Measurements from ENCODE around the gene NUCB1.
"Not testable (repeated sequence)": the region's sequence is repeated elsewhere in the genome, so short reads cannot be mapped to it uniquely, and the experiment has no call there.

Gene NUCB1

DNA sequence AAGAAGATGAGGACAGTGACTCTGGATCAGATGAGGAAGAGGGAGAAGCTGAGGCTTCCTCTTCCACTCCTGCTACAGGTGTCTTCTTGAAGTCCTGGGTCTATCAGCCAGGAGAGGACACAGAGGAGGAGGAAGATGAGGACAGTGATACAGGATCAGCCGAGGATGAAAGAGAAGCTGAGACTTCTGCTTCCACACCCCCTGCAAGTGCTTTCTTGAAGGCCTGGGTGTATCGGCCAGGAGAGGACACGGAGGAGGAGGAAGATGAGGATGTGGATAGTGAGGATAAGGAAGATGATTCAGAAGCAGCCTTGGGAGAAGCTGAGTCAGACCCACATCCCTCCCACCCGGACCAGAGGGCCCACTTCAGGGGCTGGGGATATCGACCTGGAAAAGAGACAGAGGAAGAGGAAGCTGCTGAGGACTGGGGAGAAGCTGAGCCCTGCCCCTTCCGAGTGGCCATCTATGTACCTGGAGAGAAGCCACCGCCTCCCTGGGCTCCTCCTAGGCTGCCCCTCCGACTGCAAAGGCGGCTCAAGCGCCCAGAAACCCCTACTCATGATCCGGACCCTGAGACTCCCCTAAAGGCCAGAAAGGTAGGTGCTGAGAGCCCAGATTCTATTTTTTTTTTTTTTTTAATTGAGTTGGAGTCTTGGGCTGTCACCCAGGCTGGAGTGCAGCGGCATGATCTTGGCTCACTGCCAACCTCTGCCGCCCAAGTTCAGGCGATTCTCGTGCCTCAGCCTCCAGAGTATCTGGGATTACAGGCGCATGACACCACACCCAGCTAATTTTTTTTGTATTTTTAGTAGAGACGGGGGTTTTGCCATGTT lies 25.6 kb upstream of the NUCB1 start:
- no peak for DNase-seq (ENCODE audit: low read depth in 2 of 2)

DNA sequence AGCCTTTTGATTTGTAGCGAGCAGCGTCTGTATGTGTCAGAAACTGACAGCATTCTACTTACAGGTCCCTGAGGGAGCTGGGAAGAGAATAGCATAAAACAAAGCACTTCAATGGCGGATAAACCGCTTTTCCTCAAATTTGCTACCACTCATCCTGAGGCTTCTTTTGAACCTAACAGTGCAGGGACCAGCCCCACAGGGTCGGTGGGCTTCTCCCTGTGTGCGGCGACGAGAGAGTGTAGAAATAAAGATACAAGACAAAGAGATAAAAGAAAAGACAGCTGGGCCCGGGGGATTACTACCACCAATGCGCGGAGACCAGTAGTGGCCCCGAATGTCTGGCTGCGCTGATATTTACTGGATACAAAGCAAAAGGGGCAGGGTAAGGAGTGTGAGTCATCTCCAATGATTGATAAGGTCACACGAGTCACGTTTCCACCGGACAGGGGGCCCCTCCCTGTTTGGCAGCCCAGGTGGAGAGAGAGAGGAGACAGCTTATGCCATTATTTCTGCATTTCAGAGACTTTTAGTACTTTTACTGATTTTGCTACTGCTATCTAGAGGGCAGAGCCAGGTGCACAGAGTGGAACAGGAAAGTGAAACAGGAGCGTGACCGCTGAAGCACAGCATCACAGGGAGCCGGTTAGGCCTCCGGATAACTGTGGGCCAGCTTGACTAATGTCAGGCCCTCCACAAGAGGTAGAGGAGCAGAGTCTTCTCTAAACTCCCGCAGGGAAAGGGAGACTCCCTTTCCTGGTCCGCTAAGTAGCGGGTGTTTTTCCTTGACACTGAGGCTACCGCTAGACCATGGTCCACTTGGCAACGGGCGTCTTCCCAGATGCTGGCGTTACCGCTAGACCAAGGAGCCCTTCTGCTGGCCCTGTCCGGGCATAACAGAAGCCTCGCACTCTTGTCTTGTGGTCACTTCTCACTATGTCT lies 23.8 kb upstream of the NUCB1 start:
- DNase-seq (ENCODE audit: low read depth in 2 of 2) = not testable (repeated sequence)

DNA sequence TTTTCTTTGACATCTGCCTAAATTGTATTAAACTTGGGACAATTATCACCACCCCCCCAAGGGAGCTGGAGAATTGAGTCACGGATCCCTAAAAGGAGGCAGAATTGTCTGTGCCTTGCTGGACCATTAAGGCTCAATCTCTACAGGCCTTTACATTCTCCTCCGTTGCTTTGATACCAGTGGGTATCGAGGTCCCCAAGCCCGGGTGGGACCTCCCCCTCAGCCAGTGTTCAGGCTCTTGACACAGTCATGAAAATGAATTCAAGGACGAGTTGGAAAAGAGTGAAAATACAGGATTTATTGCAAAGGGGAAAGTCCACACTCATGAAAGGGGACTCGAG lies 22.3 kb upstream of the NUCB1 start:
- no peak for DNase-seq (ENCODE audit: low read depth in 2 of 2)

DNA sequence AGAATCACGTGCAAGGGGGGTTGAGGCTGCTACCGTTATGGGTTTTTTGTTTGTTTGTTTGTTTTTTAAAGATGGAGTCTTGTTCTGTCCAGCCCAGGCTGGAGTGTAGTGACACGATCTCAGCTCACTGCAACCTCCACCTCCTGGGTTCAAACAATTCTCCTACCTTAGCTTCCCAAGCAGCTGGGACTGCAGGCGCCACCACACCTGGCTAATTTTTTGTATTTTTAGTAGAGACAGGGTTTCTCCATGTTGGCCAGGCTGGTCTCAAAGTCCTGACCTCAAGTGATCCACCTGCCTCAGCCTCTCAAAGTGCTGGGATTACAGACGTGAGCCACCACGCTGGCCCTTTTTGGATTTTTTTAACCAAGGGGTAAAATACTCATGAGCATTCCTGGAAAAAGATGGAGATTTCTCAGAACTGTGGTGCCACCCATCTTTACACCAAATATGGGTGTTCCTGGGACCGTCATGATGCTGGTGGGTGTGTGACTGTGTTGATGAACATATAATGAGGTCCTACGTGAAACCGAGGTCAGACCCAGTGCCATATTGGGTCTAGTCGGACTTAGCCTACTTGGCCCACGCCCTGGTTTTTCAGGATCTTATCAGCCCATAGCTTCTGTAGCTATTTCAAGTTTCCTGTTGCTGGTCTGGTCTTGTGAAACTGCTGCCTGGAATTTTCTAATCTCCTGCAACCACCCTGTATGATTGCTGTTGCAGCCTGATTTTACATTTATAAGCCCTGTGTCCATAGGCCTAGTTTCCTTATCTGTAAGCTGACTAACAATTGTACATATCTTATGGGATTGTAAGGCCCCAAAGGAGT lies 21.7 kb upstream of the NUCB1 start:
- DNase-seq (ENCODE audit: low read depth in 2 of 2) = no peak

DNA sequence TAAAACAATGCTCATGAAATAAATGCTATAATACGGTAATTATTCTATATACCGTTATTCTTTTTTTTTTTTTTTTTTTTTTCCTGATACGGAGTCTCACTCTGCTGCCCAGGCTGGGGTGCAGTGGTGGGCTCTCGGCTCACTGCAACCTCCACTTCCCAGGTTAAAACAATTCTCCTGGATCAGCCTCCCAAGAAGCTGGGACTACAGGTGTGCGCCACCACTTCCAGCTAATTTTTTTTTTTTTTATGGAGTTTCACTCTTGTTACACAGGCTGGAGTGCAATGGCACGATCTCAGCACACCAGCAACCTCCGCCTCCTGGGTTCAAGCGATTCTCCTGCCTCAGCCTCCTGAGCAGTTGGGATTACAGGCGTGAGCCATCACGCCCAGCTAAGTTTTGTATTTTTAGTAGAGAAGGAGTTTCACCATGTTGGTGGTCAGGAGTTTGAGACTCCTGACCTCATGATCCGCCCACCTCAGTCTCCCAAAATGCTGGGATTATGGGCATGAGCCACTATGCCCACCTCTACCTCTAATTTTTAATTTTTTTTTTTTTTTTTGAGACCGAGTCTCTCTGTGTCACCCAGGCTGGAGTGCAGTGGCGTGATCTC lies 21.0 kb upstream of the NUCB1 start:
- DNase-seq (ENCODE audit: low read depth in 2 of 2) = no peak

DNA sequence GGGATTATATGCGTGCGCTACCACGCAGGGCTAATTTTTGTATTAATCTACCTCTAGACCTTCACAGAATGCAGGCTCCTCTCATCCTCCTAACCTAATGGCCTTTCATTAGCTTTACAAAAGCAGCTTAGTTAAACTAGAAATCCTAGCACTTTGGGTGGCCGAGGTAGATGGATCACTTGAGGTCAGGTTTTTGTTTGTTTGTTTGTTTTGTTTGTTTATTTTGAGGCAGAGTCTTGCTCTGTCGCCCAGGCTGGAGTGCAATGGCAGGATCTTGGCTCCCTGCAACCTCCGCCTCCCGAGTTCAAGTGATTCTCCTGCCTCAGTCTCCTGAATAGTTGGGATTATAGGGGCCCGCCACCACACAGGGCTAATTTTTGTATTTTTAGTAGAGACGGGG lies 20.4 kb upstream of the NUCB1 start:
- DNase-seq (ENCODE audit: low read depth in 2 of 2) = not testable (repeated sequence)

DNA sequence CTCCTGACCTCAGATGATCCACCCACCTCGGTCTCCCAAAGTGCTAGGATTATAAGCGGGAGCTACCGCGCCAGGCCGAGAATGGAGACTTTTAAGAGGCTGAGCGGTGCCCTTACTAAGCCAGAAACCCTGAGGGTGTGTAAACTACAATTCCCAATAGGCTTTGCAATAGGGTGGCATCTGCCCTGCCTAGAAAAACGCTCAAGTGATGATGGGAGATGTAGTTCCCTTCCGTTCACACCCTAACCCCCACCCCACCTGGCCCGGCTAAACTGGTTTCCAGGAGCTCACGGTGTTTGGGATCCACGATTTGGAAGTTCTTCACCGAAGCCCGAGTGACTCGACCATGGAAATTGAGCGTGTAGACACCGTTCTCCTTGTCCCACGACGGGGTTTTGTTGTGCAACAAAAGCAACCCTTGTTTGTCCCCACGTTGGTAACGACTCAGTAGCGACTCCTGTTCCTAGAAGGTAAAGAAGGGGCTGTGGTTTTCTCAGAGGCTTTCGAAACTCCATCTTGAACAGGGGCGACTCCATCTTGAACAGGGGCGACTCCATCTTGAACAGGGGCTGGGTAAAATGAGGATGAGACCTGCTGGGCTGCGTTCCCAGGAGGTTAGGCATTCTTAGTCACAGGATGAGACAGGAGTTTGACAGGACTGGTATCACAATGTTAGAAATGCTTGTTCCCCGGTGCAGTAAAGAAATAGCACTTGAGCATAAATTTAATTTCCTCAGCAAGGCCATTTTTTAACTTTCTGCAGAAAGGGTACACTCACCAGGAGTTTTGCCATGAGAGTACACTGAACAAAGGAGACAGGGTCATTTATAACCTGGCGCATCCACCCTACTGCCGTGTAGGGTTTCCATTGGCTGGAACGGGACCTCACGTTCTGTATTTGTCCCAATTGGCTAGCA lies 18.1 kb upstream of the NUCB1 start:
- no peak for DNase-seq (ENCODE audit: low read depth in 2 of 2)

DNA sequence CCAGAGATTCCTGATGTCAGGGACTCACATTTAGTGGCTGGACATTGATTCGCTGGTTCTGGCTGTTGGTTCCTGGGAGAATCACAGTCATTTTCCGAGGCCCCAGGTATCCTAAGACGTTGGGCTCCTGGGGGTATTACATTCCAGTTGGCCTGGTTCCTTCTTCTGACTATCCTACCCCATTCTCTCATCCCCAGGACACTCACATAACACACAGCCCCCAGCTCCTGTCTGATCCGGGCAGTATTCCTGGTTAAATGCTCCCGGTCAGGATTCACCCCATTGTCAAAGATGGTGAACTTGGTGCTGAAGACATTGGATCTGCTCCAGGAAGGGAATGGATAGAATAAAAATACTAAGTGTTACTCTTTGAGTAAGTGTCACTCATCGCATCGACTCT lies 16.4 kb upstream of the NUCB1 start:
- no peak for DNase-seq (ENCODE audit: low read depth in 2 of 2)

DNA sequence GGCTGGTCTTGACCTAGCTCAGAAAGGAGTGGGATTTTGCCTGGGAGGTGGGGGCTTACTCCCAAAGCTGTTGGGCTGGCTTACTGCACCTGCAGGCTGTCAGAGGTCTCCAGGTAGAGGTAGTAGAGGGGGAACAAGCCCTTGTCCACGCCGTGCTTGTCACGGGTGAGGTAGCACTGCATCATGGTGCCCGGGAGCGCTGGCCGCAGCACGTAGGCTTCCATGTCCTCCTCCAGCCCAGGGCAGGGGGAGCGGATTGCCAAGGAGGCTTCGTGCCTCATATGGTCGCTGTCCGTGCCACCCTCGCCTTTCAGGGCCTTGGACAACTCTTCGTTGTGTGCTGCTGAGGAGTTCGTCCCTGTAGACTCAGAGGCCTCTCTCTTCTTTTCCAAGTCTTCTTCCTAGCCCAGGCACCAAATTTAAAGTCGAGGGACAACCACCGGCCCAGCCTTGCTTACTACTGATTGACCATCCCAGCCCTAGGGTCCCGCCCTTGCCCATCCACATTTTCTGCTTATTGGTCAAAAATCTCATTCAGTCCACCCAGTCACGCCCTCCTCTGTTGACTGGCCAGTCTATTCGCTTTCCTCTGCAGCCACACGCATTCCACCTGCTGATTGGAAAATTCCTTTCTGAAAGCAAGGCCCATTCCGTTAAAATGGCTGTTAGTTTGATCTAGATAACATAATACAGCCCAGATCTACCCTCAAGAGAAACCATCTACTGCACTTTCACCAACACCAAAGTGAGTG lies 12.1 kb upstream of the NUCB1 start:
- DNase-seq (ENCODE audit: low read depth in 2 of 2) = no peak

DNA sequence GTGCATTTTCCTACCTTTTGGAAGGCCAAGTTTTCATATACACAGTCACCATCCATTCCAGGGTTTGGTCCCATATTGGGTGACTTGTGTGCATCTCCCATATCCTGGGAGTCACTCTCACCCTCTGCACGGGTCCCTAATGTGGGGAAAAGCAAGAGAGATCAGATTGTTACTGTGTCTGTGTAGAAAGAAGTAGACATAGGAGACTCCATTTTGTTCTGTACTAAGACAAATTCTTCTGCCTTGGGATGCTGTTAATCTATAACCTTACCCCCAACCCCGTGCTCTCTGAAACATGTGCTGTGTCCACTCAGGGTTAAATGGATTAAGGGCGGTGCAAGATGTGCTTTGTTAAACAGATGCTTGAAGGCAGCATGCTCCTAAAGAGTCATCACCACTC lies 10.6 kb upstream of the NUCB1 start:
- not testable (repeated sequence) for DNase-seq (ENCODE audit: low read depth in 2 of 2)

DNA sequence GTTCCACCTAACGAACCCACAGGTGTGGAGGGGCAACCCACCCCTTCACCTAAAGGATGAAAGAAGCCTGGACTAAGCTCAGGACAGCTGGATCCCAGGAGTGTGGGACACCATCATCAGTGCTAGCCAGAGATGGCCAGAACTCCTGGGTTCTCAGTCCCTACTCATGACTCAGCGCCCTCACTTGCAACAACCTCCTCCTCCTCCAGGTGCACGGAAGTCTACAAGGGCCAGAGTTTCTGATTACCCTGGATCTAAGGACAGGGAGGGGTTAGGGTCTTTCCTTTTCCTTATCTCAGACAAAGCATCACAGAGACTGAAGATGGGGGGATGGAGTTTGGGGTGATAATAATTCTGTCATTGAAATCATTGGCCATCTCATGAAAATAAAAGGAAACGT lies 9.6 kb upstream of the NUCB1 start:
- no peak for DNase-seq (ENCODE audit: low read depth in 2 of 2)

DNA sequence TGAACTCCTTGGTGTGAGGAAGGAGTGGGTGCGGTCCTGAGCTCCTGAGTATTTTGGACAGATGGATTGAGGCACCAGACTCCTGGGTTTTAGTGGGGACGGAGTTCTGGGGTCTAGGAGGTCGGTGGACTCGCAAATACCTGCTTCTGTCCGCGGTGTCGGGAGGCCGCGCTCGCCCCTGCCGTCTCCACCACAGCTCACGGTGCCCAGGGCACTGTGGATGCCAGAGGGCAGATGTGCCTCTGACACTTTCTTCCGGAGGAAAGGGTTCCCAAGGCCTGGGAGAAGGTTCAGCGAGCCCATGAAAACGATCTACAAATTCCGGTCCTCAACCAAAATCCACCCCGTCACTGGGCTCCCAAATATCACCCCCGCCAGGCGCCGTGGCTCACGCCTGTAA lies 4.9 kb upstream of the NUCB1 start:
- DNase-seq (ENCODE audit: low read depth in 2 of 2) = no peak

DNA sequence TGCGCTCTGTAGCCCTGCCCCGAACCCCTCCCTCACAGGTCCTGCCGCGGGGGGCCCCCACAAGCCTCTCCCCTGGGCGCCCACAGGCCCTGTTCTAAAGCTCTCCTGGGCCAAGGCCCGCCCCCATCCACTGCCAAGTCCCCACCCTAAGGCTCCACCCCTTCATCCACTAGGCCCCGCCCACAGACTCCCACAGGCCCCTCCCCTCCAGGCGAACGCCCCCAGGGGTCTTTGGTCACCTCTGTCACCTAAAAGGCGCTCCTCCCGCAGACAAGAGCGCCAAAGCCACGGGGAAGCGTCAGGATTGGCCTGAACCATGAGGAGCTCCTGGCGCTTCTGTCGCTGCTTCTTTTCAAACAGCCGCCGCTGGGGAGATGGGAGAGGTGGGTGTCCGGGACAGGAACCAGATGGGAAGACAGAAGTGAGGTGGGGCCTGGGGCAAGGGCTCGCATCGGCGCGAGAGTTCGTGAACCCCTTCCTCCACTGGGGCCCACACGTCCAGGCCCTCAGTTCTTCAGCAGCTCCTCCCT lies 3.9 kb upstream of the NUCB1 start:
- DNase-seq (ENCODE audit: low read depth in 2 of 2) = no peak

DNA sequence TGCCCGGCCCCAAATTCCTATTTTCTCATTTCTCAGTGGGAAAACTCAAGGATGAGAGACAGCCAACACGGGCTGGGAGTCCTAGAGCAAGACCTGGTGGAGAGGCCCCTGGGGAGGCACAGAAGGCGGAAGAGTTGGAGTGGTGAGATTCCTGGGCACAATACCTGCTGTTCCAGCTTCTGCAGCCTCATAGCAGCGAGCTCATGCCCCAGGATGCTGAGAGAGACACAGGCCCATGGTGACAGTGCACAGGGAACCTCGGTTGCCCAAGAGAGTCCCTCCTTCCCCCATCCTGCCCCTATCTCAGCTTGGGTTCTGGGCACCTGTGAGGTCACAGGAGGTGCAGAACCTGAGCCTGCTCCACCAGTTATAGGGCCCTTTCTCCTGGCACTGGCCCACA lies 2.9 kb upstream of the NUCB1 start:
- no peak for DNase-seq (ENCODE audit: low read depth in 2 of 2)

DNA sequence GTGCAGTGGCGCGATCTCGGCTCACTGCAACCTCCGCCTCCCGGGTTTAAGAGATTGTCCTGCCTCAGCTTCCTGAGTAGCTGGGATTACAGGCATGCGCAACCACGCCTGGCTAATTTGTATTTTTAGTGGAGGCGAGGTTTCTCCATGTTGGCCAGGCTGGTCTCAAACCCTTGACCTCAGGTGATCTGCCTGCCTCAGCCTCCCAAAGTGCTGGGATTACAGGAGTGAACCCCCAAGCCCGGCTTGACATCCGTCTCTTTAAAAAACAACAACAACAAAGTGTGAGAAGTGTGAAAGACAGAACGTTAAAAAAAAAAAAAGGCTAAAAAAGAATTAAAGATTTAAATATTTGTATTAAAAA lies 744 bp upstream of the NUCB1 start:
- not testable (repeated sequence) for DNase-seq (ENCODE audit: low read depth in 2 of 2)

DNA sequence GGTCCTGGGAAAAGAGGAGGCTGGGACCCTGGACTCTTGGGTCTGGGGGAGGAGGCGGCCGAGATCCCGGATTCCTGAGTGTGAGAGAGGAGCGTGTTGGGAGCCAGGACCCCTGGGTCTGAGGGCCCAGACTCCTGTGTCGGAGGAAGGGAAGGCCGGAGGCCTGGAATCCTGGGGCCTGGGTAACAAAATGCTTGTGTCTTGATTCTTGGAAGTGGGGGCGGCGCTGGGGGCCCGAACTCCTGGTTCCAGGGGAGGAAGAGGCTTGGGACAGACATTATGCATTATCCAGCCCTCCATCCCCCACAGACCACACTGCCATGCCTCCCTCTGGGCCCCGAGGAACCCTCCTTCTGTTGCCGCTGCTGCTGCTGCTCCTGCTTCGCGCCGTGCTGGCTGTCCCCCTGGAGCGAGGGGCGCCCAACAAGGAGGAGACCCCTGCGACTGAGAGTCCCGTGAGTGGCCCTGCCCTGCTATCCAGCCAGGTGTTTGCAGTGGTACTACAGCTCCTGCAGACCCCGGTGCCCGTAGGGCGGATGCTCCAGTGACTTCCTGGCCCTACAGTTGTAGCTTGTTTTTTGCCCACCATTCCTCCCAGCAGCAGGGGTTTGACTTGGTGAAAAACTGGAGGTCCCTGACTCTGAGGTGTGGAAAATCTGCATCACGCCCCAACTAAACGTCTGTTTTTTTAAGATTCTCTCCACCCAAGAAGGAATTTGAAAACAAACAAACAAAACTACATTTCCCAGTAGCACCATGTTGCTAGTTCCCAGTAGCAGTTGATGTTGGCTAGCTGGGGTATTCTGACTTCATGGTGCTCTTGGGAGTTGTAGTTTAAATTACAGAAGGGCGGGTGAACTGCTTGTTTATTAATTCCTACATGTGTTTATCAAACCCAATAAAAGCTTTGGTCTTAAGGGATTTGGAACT lies 630 bp downstream of the NUCB1 start:
- no peak for DNase-seq (ENCODE audit: low read depth in 2 of 2)

DNA sequence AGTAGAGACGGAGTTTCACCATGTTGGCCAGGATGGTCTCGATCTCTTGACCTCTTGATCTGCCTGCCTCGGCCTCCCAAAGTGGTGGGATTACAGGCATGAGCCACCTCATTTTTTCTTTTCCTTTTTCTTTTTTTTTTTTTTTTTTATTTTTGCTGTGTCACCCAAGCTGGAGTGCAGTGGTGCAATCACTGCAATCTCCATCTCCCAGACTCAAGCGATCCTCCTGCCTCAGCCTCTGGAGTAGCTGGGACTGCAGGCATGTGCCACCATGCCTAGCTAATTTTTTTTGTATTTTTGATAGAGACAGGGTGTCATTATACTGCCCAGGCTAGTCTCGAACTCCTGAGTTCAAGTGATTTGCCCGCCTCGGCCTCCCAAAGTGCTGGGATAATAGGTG lies 2.2 kb downstream of the NUCB1 start:
- DNase-seq (ENCODE audit: low read depth in 2 of 2) = not testable (repeated sequence)

DNA sequence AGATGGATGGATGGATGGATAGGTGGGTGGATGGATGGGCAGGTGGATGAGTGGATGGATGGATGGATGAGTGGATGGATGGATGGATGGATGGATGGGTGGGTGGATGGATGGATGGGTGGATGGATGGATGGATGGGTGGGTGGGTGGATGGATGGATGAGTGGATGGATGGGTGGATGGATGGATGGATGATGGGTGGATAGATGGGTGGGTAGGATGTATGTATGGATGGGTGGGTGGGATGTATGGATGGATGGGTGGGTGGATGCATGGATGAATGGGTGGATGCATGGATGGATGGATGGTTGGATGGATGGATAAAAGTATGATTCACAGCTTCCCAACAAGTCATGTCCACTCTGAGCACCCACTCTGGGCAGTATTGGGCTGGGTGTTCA lies 3.7 kb downstream of the NUCB1 start:
- DNase-seq (ENCODE audit: low read depth in 2 of 2) = not testable (repeated sequence)

DNA sequence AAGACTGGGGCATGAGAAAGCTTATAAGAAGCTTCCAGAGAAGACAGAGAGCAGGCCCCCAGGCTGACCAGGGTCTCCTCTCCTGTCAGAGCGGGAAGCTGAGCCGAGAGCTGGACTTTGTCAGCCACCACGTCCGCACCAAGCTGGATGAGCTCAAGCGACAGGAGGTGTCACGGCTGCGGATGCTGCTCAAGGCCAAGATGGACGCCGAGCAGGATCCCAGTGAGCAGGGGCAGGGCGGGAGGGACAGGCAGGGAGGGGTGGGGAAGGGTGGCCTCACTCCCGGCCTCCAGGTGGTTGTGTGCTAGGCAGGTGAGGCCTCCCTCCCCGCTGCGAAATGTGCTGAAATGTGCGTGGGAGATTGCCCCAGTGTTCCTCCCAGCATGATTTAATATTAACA lies 5.6 kb downstream of the NUCB1 start:
- DNase-seq (ENCODE audit: low read depth in 2 of 2) = no peak

Data from stimulated activated CD8-positive, alpha-beta memory T cell treated with anti-CD3 and anti-CD28 coated beads, Interleukin-7, amount 100 ng/mL, for 1 hour (primary cell).